C1 segment of cervical spinal cord (tissue), 14 donors: ENCODE results near the gene EDN3.

Experiments
- DNase-seq, 14 donors: peaks; one replicate each; lab custom pipeline; 2025; lab: John Stamatoyannopoulos, UW

Gene EDN3

GRCh38 chr20:59361411-59361810 is 61.0 kb downstream of the EDN3 start:
- DNase-seq: no peak

- no peak for DNase-seq
These were observed 62.7 kb downstream of the EDN3 start for GRCh38 chr20:59363101-59363500.

- no peak for DNase-seq
These were observed 64.2 kb downstream of the EDN3 start for GRCh38 chr20:59364611-59365010.

- no peak for DNase-seq
These were observed 65.3 kb downstream of the EDN3 start for GRCh38 chr20:59365611-59366285.

GRCh38 chr20:59371431-59371830 is 71.0 kb downstream of the EDN3 start:
- DNase-seq: no peak

GRCh38 chr20:59374261-59374660 is 73.8 kb downstream of the EDN3 start:
- DNase-seq: no peak

- DNase-seq: no peak
These were observed 75.1 kb downstream of the EDN3 start for GRCh38 chr20:59375541-59375940.
